CD1c-positive myeloid dendritic cell (primary cell): ENCODE data around the gene FBRS.
"Not testable (repeated sequence)": the region's sequence is repeated elsewhere in the genome, so short reads cannot be mapped to it uniquely, and the experiment has no call there.

Experiments
- DNase-seq: peaks from one replicate; pipeline ENCODE4 v3.0.0-alpha.2; 2016; ENCODE audit errors: extremely low spot score

Gene FBRS

GRCh38 chr16:30698816-30699614, 40.8 kb downstream of the FBRS start, which contains the start of gene SRCAP:
TSS of gene SRCAP (plus strand) at chr16:30699171. CDS start at chr16:30700825, 1,654 bp downstream.
- DNase-seq: peak; percentile 87

GRCh38 chr16:30699615-30700099, 41.4 kb downstream of the FBRS start:
- no peak for DNase-seq

GRCh38 chr16:30700491-30700890, 42.3 kb downstream of the FBRS start:
- DNase-seq: no peak

- DNase-seq: no peak
Measured at GRCh38 chr16:30700971-30701370, 42.7 kb downstream of the FBRS start.

- not testable (repeated sequence) for DNase-seq
Measured at GRCh38 chr16:30703071-30703470, 44.8 kb downstream of the FBRS start.

- DNase-seq: no peak
Measured at GRCh38 chr16:30703971-30704370, 45.7 kb downstream of the FBRS start.

- DNase-seq: no peak
Measured at GRCh38 chr16:30706046-30706445, 47.8 kb downstream of the FBRS start.

GRCh38 chr16:30710971-30711370, 52.7 kb downstream of the FBRS start:
- no peak for DNase-seq

- DNase-seq: no peak
Measured at GRCh38 chr16:30711712-30712111, 53.5 kb downstream of the FBRS start.

- peak; percentile 90 for DNase-seq
Measured at GRCh38 chr16:30715750-30716445, 57.7 kb downstream of the FBRS start.

- no peak for DNase-seq
Measured at GRCh38 chr16:30720086-30720485, 61.9 kb downstream of the FBRS start.
